Lung (tissue), 12 donors: Measurements from ENCODE around the gene CMIP. TPM values are rescaled to one million over a fixed set of nuclear protein-coding genes. Genes with fewer than 3 reads are reported as not detected.

Experiments
- ATAC-seq: fragments of 200-7000 bp; cut with Tn5 transposase; one replicate; pipeline ENCODE4 v1.9.1; 2020; ENCODE audit warnings: moderate number of reproducible peaks; ENCODE audit not compliant: insufficient read depth, low FRiP score
- DNase-seq, 3 donors: peaks; one replicate each; pipeline ENCODE4 v3.0.0-alpha.2; 2013 to 2017
- H3K27ac ChIP-seq, 2 donors: one replicate each; pipeline ENCODE4 v1.5.1; 2013; ENCODE audit warnings: mild to moderate bottlenecking in 2 of 2, moderate library complexity in 2 of 2, control low read depth in 1 of 2, inconsistent platforms in 1 of 2, low read depth in 1 of 2, low read length in 1 of 2
- H3K27me3 ChIP-seq, 3 donors: one replicate each; pipeline ENCODE4 v1.5.1; 2013; ENCODE audit warnings: low read length in 2 of 3; ENCODE audit not compliant: control insufficient read depth in 3 of 3, insufficient read depth in 3 of 3
- H3K36me3 ChIP-seq, 4 donors: one replicate each; pipeline ENCODE4 v1.5.1; 2013; ENCODE audit warnings: low read length in 4 of 4, mild to moderate bottlenecking in 1 of 4, moderate library complexity in 1 of 4; ENCODE audit not compliant: control insufficient read depth in 4 of 4, insufficient read depth in 4 of 4
- H3K4me1 ChIP-seq, 5 donors: one replicate each; pipeline ENCODE4 v1.5.1; 2013; ENCODE audit warnings: low read length in 5 of 5, mild to moderate bottlenecking in 2 of 5, moderate library complexity in 1 of 5; ENCODE audit not compliant: control insufficient read depth in 5 of 5, insufficient read depth in 5 of 5
- H3K4me3 ChIP-seq: one replicate; pipeline ENCODE4 v1.5.1; 2013; ENCODE audit warnings: mild to moderate bottlenecking, control low read depth, moderate library complexity
- H3K9ac ChIP-seq, 2 donors: one replicate each; pipeline ENCODE4 v1.5.1; 2013; ENCODE audit warnings: low read length in 2 of 2, control low read depth in 1 of 2; ENCODE audit not compliant: insufficient read depth in 1 of 2
- H3K9me3 ChIP-seq, 4 donors: one replicate each; pipeline ENCODE4 v1.5.1; 2013; ENCODE audit warnings: low read length in 3 of 4, mild to moderate bottlenecking in 1 of 4, moderate library complexity in 1 of 4; ENCODE audit not compliant: control insufficient read depth in 4 of 4, insufficient read depth in 3 of 4
- WGBS, 2 donors: extraction: QIAGEN DNeasy Blood & Tissue Kit; methylation state at CpG; one replicate each; pipeline ENCODE4 v1.1.7; 2013; 5-methylcytosine and 5-hydroxymethylcytosine counted together
- polyA plus RNA-seq, 2 donors: library from polyadenylated mRNA; stranded (reverse); fragments of 200-250 nt; gene quantifications; one replicate each; pipeline ENCODE4 v1.2.1, GENCODE V29; 2013
- total RNA-seq, 2 donors: library from RNA; depleted of rRNA in 1 of 2; stranded (reverse); fragments of >200 nt in 1 of 2; gene quantifications; one replicate each; pipeline ENCODE4 v1.2.1, GENCODE V29; 2014 to 2021
- TF ChIP-seq, protein P1 (sequence below): IDR thresholded peaks from 2 replicates; pipeline ENCODE4 v1.5.1; 2012; ENCODE audit warnings: mild to moderate bottlenecking; ENCODE audit errors: control extremely low read depth, extremely low read depth
- donor health status: control.
- donor health status: control.
- donor health status: Bipolar disorder and iron deficiency.
- donor health status: healthy.
- donor health status: DM: yes; HTN: yes; CAD: no.

The CMIP gene
- total and polyA plus RNA-seq, 4 donors: 11.8 to 80.5 (median 48.6) TPM

DNA sequence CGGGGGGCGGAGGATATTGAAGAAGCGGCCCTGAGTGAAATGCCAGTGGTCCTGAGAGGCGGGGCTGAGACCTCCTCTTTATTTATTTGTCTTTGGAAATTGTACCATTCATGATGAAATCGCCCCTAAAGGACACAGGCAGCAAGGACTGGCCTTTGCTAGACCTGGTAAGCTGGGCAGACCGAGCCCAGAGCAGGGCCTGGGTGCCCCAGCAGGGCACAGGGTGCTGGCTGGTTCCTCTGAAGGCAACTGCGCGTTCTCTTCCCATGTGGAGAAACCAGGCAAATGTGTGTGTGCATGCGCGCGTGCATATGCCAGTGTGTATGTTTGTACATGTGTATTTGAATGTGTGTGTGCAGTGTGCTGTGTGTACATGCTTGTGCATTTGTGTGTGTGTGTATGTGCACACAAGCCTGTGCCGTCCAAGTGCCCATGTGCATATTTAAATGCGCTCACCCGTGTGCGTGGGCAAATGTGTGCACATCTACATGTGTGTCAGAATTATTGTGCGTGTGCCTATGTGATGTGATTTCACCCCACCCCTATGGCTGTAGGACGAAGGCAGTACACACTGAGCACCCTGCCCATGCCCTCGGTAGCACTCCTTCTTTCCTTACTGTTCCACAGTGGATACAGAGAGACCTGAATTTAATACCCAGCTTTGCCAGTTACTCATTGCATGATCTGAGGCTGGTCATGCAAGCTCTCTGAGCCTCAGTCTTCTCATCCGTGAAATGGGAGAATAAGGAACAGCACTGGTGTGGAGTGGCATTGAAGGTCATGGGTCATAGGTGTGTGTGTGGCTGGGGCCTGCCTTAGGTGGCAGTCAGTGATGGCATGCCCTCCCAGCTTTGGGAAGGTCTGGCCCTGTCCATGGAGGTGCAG lies 105.2 kb downstream of the CMIP start:
- Histone ChIP-seq H3K4me3 (no peak overlapping the region), H3K27ac (no peak overlapping the region), H3K9ac (no peak overlapping the region), H3K4me1 (peaks cover 5 to 54% (median 22%) of the 10 kb centered on the region in 5 donors), H3K36me3 (no peaks in the 10 kb centered on the region), H3K27me3 (no peaks in the 10 kb centered on the region), H3K9me3 (no peaks in the 10 kb centered on the region)
- 93 to 96% methylated on average over 19 of the region's 19 CpGs for WGBS, 2 donors
- TF ChIP-seq, protein P1, sequence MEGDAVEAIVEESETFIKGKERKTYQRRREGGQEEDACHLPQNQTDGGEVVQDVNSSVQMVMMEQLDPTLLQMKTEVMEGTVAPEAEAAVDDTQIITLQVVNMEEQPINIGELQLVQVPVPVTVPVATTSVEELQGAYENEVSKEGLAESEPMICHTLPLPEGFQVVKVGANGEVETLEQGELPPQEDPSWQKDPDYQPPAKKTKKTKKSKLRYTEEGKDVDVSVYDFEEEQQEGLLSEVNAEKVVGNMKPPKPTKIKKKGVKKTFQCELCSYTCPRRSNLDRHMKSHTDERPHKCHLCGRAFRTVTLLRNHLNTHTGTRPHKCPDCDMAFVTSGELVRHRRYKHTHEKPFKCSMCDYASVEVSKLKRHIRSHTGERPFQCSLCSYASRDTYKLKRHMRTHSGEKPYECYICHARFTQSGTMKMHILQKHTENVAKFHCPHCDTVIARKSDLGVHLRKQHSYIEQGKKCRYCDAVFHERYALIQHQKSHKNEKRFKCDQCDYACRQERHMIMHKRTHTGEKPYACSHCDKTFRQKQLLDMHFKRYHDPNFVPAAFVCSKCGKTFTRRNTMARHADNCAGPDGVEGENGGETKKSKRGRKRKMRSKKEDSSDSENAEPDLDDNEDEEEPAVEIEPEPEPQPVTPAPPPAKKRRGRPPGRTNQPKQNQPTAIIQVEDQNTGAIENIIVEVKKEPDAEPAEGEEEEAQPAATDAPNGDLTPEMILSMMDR: no peak
- ATAC-seq (no peak), DNase-seq (no peak)

DNA sequence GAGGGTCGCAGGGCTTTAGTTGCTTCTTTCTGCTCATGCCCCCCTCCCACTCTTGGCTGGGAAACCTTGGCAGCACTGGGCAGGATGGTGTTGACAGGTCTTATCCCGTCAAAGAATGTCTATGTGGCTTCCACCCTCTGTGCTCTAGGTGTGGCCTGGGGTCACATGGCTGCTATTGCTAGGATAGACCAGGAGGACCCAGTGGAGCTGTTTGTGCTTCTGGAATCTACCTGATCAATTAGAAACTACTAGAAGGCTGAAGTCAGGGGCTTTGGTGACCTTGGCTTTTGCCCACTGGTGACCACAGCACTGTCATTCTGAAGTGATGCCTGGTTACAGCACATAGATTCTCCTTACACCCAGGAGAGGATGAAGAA lies 105.8 kb downstream of the CMIP start:
- Histone ChIP-seq H3K4me3 (no peak overlapping the region), H3K36me3 (no peaks in the 10 kb centered on the region), H3K9ac (no peak overlapping the region), H3K27me3 (no peaks in the 10 kb centered on the region), H3K27ac (peak overlapping the region in 1 of 2 donors; percentile 82), H3K9me3 (no peaks in the 10 kb centered on the region), H3K4me1 (peaks cover 3 to 51% (median 15%) of the 10 kb centered on the region in 5 donors)
- WGBS, 2 donors: 72 to 78% methylated on average over 2 of the region's 2 CpGs
- no peak for DNase-seq
- TF ChIP-seq, protein P1: no peak
- no peak for ATAC-seq

DNA sequence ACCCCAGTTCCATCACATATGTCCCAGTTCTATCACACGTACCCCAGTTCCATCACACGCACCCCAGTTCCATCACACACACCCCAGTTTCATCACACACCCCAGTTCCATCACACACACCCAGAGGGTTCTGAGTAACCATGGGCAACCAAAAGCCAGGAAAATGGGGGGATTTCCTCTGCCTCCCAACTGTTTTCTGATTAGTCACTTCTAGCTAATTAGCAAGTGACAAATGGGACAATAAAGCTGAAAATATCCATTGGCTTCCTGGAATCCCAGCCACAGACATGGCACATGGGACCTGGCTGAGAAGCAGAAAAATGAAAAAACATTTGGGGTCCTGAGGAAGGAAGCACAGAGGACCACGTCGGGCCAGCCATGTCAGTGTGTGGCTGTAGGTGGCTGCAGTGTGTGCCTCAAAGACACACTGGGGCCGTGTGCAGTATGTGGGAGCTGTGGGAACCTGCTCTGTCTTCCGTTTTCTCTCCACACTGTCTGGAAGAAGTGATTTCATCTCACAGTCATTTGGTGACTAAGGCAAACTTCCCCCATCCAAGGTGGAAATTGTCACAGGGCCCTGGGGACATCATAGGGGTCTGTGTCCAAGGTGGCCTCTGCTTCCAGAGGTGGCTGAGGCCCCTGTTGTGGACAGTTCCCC lies 106.7 kb downstream of the CMIP start:
- Histone ChIP-seq H3K4me1 (peaks cover 2 to 49% (median 13%) of the 10 kb centered on the region in 5 donors), H3K4me3 (no peak overlapping the region), H3K9me3 (no peaks in the 10 kb centered on the region), H3K27ac (peak overlapping the region in 1 of 2 donors; percentile 82), H3K36me3 (no peaks in the 10 kb centered on the region), H3K9ac (no peak overlapping the region), H3K27me3 (no peaks in the 10 kb centered on the region)
- ATAC-seq (no peak), DNase-seq (no peak)
- TF ChIP-seq, protein P1: no peak
- WGBS, 2 donors: 55 to 62% methylated on average over 6 of the region's 6 CpGs
